SK-N-SH treated with all-trans-retinoic acid at 6 μM for 48 hours (cell line): ENCODE data around the gene ARHGAP15.

ENCODE experiments used
- ARNTL ChIP-seq: fragments of 450-650 bp; formaldehyde crosslinking; IDR thresholded peaks from 2 replicates; pipeline ENCODE4 v1.5.0; 2020; ENCODE audit warnings: low read depth, mild to moderate bottlenecking, moderate library complexity, borderline replicate concordance
- ISL1 ChIP-seq: fragments of 250-450 bp; sonication (Bioruptor Pico); IDR thresholded peaks from 2 replicates; pipeline ENCODE4 v2.1.2; 2022; ENCODE audit warnings: mild to moderate bottlenecking, moderate library complexity
- RARB ChIP-seq: fragments of 250-450 bp; sonication (Bioruptor Pico); IDR thresholded peaks from 2 replicates; pipeline ENCODE4 v1.8.0; 2021; ENCODE audit warnings: mild to moderate bottlenecking, moderate library complexity
- ZFP3 ChIP-seq: fragments of 250-450 bp; sonication (Bioruptor Pico); IDR thresholded peaks from 2 replicates; pipeline ENCODE4 v1.5.0; 2020; ENCODE audit warnings: mild to moderate bottlenecking, moderate library complexity
- ZNF565 ChIP-seq: fragments of 450-650 bp; formaldehyde crosslinking; conservative IDR thresholded peaks from 2 replicates; pipeline ENCODE4 v1.5.0; 2020; ENCODE audit warnings: low read depth, mild to moderate bottlenecking, moderate library complexity

DNA sequence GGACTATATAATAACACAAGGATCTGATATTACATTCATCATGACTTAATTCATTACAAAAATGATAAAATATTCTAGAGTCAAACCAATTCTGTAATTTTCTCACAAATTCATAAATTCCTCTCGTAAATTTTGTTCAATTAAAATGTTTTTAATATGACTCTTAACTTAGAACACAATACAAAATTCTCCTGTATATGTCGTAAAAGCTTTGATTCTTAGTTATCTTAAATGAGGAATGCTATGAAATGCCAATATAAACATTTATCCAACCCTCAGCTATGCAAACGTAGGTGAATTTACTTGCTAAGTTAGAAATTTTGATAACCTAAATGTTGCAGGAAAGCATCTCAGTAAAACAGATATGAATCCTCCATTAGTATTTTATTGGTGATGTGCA, 28.9 kb downstream of the ARHGAP15 start:
- TF ChIP-seq RARB (CRISPR knock-in tag), result no peak
- TF ChIP-seq ISL1 (CRISPR knock-in tag), result peak; percentile 97
- no peak for TF ChIP-seq ZFP3 (CRISPR knock-in tag)
- no peak for TF ChIP-seq ARNTL (CRISPR knock-in tag)
- TF ChIP-seq ZNF565, result no peak
